SU-DHL-6 (cell line): ENCODE data around the gene NRXN2.

Source experiments
- H2AFZ ChIP-seq: fragments of 200-600 bp; sonication (generic); 2 replicates; pipeline ENCODE4 v1.6.1; 2014; ENCODE audit warnings: low read depth, mild to moderate bottlenecking, moderate library complexity, mixed read lengths, antibody characterized with exemption, low read length; ENCODE audit not compliant: severe bottlenecking
- H3F3A ChIP-seq: fragments of 200-600 bp; shearing (Covaris generic); 2 replicates; pipeline ENCODE4 v1.6.0; 2016; ENCODE audit warnings: antibody characterized with exemption, mild to moderate bottlenecking; ENCODE audit not compliant: insufficient read depth
- H3K27ac ChIP-seq: fragments of 200-600 bp; sonication (generic); 2 replicates; pipeline ENCODE4 v1.5.1; 2016; ENCODE audit warnings: low read depth, mild to moderate bottlenecking, low read length, moderate library complexity, mixed read lengths
- H3K27me3 ChIP-seq: fragments of 200-600 bp; sonication (generic), shearing (Covaris generic); 2 replicates; pipeline ENCODE4 v1.6.0; 2014; ENCODE audit warnings: mild to moderate bottlenecking, low read length
- H3K36me3 ChIP-seq: fragments of 200-600 bp; sonication (generic); 2 replicates; pipeline ENCODE4 v1.6.1; 2014; ENCODE audit warnings: mild to moderate bottlenecking, low read length, mixed read lengths
- H3K4me2 ChIP-seq: fragments of 300-600, 200-600 bp; shearing (Covaris generic), sonication (generic); 2 replicates; pipeline ENCODE4 v1.6.0; 2014; ENCODE audit warnings: low read length, low read depth, mild to moderate bottlenecking; ENCODE audit not compliant: poor library complexity, severe bottlenecking
- H3K4me3 ChIP-seq: fragments of 200-600 bp; sonication (generic); 2 replicates; pipeline ENCODE4 v1.5.1; 2014; ENCODE audit warnings: antibody characterized with exemption, low read length, mild to moderate bottlenecking, mixed read lengths; ENCODE audit not compliant: insufficient read depth, poor library complexity, severe bottlenecking
- H3K79me2 ChIP-seq: fragments of 200-600 bp; sonication (generic); 2 replicates; pipeline ENCODE4 v1.6.1; 2014; ENCODE audit warnings: mild to moderate bottlenecking, low read length, moderate library complexity; ENCODE audit not compliant: insufficient read depth
- H3K9ac ChIP-seq: fragments of 200-600 bp; sonication (generic); 2 replicates; pipeline ENCODE4 v1.7.0; 2014; ENCODE audit warnings: mild to moderate bottlenecking, low read length
- H3K9me2 ChIP-seq: fragments of 200-600 bp; sonication (generic); replicated peaks from 2 replicates; pipeline ENCODE4 v1.6.1; 2014; ENCODE audit warnings: low read length; ENCODE audit not compliant: insufficient read depth
- H3K9me3 ChIP-seq: fragments of 200-600 bp; sonication (generic); 2 replicates; pipeline ENCODE4 v1.6.1; 2014; ENCODE audit warnings: low read length, mixed read lengths; ENCODE audit not compliant: insufficient read depth
- H4K20me1 ChIP-seq: fragments of 200-600 bp; sonication (generic); 2 replicates; pipeline ENCODE4 v1.6.1; 2014; ENCODE audit warnings: low read depth, mild to moderate bottlenecking, antibody characterized with exemption, low read length, moderate library complexity, mixed read lengths
- EZH2phosphoT487 ChIP-seq: fragments of 200-600 bp; sonication (generic), shearing (Covaris generic); conservative IDR thresholded peaks from 2 replicates; pipeline ENCODE4 v1.6.1; 2018; ENCODE audit warnings: mild to moderate bottlenecking, antibody characterized with exemption, low read length, moderate library complexity, mixed read lengths
- TF ChIP-seq, protein P1 (sequence below): fragments of 200-600 bp; sonication (generic); IDR thresholded peaks from one replicate; pipeline ENCODE4 v1.5.1; 2017; ENCODE audit warnings: antibody characterized with exemption, mild to moderate bottlenecking, low read length, moderate library complexity; ENCODE audit not compliant: insufficient read depth, poor library complexity, severe bottlenecking

The NRXN2 gene

GRCh38 chr11:64632654-64633053 lies 90.3 kb downstream of the NRXN2 start:
- Histone ChIP-seq H3K9me3 (no peaks in the 10 kb centered on the region), H3K79me2 (no peaks in the 10 kb centered on the region), H3K27ac (no peak overlapping the region), H3K36me3 (no peaks in the 10 kb centered on the region), H3K4me2 (no peak overlapping the region), H4K20me1 (no peaks in the 10 kb centered on the region), H3K27me3 (no peaks in the 10 kb centered on the region), H3K4me3 (no peak overlapping the region), H2AFZ (no peak overlapping the region), H3K9me2 (no peaks in the 10 kb centered on the region), H3K9ac (no peak overlapping the region), H3F3A (no peaks in the 10 kb centered on the region)
- TF ChIP-seq, protein P1, sequence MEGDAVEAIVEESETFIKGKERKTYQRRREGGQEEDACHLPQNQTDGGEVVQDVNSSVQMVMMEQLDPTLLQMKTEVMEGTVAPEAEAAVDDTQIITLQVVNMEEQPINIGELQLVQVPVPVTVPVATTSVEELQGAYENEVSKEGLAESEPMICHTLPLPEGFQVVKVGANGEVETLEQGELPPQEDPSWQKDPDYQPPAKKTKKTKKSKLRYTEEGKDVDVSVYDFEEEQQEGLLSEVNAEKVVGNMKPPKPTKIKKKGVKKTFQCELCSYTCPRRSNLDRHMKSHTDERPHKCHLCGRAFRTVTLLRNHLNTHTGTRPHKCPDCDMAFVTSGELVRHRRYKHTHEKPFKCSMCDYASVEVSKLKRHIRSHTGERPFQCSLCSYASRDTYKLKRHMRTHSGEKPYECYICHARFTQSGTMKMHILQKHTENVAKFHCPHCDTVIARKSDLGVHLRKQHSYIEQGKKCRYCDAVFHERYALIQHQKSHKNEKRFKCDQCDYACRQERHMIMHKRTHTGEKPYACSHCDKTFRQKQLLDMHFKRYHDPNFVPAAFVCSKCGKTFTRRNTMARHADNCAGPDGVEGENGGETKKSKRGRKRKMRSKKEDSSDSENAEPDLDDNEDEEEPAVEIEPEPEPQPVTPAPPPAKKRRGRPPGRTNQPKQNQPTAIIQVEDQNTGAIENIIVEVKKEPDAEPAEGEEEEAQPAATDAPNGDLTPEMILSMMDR = no peak
- no peak for TF ChIP-seq EZH2phosphoT487

DNA sequence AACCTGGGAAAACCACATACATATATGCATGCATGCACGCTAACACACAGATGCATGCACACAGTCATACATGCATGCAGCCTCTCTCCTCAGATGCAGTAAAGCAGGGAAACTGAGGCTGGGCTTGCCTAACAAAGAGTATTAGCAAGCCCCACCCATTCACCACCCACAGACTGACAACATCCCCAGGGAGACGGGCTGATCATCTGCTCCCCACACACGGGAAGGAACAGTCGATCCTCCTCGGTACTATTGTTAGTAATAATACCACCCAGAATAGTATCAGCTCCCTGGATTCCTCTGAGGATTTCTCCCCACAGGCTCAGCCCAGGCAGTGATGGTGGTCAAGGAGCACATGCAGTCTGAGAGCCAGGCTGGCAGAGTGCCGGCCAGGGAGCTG lies 90.8 kb downstream of the NRXN2 start:
- Histone ChIP-seq H3K27me3 (no peaks in the 10 kb centered on the region), H3K9ac (no peak overlapping the region), H3K36me3 (no peaks in the 10 kb centered on the region)

GRCh38 chr11:64631675-64632074 lies 91.3 kb downstream of the NRXN2 start:
- Histone ChIP-seq H3K27me3 (no peaks in the 10 kb centered on the region), H3K27ac (no peak overlapping the region), H3K9me2 (no peaks in the 10 kb centered on the region), H3K9ac (no peak overlapping the region), H3K79me2 (no peaks in the 10 kb centered on the region), H3F3A (no peaks in the 10 kb centered on the region), H4K20me1 (no peaks in the 10 kb centered on the region), H2AFZ (no peak overlapping the region), H3K4me3 (no peak overlapping the region), H3K36me3 (no peaks in the 10 kb centered on the region), H3K4me2 (no peak overlapping the region), H3K9me3 (no peaks in the 10 kb centered on the region)
- TF ChIP-seq, protein P1 = no peak
- no peak for TF ChIP-seq EZH2phosphoT487

More for the DNA sequence above, 90.8 kb downstream of the NRXN2 start:
- H3K4me3 ChIP-seq = no peak overlapping the region
- no peak overlapping the region for H3K27ac ChIP-seq
- no peaks in the 10 kb centered on the region for H3F3A ChIP-seq
- TF ChIP-seq, protein P1 = no peak
- no peak for TF ChIP-seq EZH2phosphoT487
- no peaks in the 10 kb centered on the region for H3K9me2 ChIP-seq
- no peak overlapping the region for H3K4me2 ChIP-seq
- no peaks in the 10 kb centered on the region for H4K20me1 ChIP-seq
- no peak overlapping the region for H2AFZ ChIP-seq
- H3K9me3 ChIP-seq = no peaks in the 10 kb centered on the region
- no peaks in the 10 kb centered on the region for H3K79me2 ChIP-seq
